Mononuclear cell (primary cell): ENCODE data around the gene KIF5A. TPM values are rescaled to one million over a fixed set of nuclear protein-coding genes. Genes with fewer than 3 reads are reported as not detected.
"Not testable (repeated sequence)": the region's sequence is repeated elsewhere in the genome, so short reads cannot be mapped to it uniquely, and the experiment has no call there.

Source experiments
- H3K27me3 ChIP-seq: 2 replicates; pipeline ENCODE4 v1.6.0; 2011; ENCODE audit warnings: low read length, control low read depth; ENCODE audit not compliant: insufficient read depth
- H3K4me1 ChIP-seq: 2 replicates; pipeline ENCODE4 v1.5.1; 2011; ENCODE audit warnings: mild to moderate bottlenecking, low read length, control low read depth; ENCODE audit not compliant: insufficient read depth
- H3K4me3 ChIP-seq: 2 replicates; pipeline ENCODE4 v1.5.1; 2011; ENCODE audit warnings: mild to moderate bottlenecking, low read length, moderate library complexity
- H3K9me3 ChIP-seq: 2 replicates; pipeline ENCODE4 v1.5.1; 2011; ENCODE audit warnings: low read depth, mild to moderate bottlenecking, control low read depth, low read length
- total RNA-seq: library from RNA; depleted of rRNA; stranded (reverse); fragments of >200 nt; gene quantifications from one replicate; pipeline ENCODE4 v1.2.3, GENCODE V29; 2012

KIF5A gene
- total RNA-seq, 1 donor, result 0.21 TPM

DNA sequence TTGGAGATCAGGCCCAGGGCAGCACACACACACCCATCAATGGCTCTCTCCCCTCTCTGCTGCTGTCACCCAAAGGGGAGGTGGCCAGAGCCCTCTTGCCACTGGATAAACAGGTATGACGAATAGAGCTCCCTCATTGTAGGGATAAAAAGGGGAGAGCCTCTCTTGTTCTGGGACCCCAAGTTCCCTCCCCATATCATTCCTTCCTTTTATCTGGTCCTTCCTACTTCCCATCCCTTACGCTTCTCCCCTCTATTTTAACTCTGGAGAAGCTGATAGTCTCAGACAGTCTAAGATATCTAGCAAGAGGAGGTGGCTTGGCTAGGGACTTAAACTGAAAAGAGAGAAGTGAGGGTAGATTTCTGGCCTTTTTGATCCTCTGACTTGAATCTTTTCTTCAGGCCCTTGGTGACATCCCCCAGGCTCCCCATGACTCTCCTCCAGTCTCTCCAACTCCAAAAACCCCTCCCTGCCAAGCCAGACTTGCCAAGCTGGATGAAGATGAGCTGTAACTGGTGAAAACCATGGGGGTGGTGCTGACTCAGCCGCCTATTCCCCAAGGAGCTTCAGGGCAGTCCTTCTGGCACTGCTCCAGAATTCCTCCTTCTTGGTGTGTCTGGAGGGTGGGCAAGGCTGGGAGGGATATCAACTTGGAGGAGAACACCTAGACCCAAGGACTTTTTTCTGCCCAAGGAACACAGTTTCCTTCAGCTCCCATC is 66.7 kb downstream of the KIF5A start:
- Histone ChIP-seq H3K4me1 (peaks cover 31% of the 10 kb centered on the region), H3K4me3 (no peak overlapping the region), H3K9me3 (no peaks in the 10 kb centered on the region), H3K27me3 (peaks cover 65% of the 10 kb centered on the region)

DNA sequence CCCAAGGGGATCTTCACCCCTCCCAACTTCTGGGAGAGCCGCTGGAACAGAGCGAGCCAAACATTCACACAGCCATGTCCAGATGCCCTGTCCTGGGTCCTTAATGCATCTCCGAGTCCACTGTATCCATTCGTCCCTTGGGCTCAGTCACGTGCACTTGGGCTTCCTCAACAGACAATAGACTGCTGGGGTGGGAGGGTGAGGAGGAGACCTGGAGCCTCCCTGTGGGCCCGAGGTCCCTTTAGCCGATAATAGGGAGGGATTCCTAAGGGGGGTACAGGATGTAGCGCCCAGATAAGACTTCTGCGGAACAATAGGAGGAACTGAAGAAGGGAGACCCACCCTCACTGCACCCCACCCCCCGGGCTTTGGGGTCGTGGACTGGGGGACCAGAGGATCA is 68.1 kb downstream of the KIF5A start:
- no peak overlapping the region for H3K4me3 ChIP-seq
- H3K9me3 ChIP-seq, result no peaks in the 10 kb centered on the region
- peaks cover 67% of the 10 kb centered on the region for H3K27me3 ChIP-seq
- peaks cover 36% of the 10 kb centered on the region for H3K4me1 ChIP-seq

DNA sequence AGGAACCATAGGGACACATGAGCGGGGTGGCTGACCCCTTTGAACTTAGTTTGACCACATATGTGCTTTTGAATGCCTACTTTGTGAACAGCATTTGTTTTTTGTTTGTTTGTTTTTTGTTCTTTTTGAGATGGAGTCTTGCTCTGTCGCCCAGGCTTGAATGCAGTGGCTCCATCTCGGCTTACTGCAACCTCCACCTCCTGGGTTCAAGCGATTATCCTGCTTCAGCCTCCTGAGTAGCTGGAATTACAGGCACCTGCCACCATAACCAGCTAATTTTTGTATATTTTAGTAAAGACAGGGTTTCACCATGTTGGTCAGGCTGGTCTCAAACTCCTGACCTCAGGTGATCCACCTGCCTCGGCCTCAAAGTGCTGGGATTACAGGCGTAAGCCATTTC is 68.6 kb downstream of the KIF5A start:
- not testable (repeated sequence) for H3K9me3 ChIP-seq, H3K4me3 ChIP-seq
- H3K27me3 ChIP-seq, result peaks cover 70% of the 10 kb centered on the region
- peaks cover 36% of the 10 kb centered on the region for H3K4me1 ChIP-seq

DNA sequence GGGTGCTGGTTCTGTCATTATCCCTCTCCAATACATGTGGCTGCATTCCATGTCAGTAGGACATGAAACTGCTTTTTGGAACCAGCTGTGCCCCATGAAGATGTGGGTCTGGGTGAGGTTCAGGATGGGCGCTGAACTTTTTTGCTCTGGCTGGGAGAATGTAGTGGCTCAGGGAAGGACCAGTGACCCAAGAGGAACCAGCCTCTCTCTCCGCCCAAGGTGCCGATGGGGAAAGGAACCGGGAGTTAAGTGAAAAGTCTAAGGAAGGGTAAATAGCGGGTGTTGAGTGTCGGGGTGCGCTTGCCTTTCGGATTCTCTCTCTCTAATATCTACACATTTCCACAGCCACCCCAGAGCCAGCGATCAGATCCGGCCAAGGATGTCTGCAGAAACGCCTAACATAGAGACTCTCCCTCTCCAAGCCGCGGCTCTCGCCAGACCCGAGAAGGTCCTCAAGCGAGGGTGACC is 69.2 kb downstream of the KIF5A start:
- peaks cover 32% of the 10 kb centered on the region for H3K4me1 ChIP-seq
- H3K4me3 ChIP-seq, result no peak overlapping the region
- peaks cover 73% of the 10 kb centered on the region for H3K27me3 ChIP-seq
- no peaks in the 10 kb centered on the region for H3K9me3 ChIP-seq

DNA sequence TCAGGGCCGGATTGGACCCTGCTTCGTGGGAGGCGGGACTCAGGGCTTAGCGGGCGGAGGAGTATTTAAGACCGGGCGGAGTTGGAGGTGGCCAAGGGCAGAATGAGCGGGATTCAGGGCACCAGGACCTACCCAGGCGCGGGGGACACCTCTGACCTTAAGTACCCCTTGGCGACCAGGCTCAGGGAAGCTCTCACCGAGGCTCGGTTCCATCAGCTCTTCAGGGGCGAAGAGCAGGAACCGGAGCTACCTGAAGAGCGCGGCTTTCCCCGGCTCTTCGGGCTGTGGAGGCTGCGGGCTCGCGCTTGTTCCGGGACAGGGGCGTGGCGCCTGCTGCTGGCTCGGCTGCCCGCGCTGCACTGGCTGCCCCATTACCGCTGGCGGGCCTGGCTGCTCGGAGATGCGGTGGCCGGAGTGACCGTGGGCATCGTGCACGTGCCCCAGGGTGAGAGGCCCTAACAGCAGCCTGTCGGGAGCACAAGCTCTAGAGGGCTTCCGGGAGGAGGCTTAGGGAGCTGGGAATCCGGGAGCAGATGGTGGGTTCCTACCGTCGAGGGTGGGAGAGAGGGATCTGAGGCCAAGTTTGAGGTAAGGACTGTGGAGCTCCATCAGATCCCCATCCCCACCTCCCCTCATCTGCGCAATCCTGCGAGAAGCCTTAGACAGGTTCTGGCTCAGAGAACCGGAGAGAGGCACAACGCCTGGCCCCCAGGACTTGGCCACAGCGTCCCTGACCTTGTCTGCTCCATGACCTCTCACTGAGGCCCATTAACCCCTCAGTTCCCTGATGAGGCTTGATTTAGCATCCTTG is 69.8 kb downstream of the KIF5A start:
- H3K4me1 ChIP-seq, result peaks cover 27% of the 10 kb centered on the region
- no peak overlapping the region for H3K4me3 ChIP-seq
- peaks cover 78% of the 10 kb centered on the region for H3K27me3 ChIP-seq
- no peaks in the 10 kb centered on the region for H3K9me3 ChIP-seq

DNA sequence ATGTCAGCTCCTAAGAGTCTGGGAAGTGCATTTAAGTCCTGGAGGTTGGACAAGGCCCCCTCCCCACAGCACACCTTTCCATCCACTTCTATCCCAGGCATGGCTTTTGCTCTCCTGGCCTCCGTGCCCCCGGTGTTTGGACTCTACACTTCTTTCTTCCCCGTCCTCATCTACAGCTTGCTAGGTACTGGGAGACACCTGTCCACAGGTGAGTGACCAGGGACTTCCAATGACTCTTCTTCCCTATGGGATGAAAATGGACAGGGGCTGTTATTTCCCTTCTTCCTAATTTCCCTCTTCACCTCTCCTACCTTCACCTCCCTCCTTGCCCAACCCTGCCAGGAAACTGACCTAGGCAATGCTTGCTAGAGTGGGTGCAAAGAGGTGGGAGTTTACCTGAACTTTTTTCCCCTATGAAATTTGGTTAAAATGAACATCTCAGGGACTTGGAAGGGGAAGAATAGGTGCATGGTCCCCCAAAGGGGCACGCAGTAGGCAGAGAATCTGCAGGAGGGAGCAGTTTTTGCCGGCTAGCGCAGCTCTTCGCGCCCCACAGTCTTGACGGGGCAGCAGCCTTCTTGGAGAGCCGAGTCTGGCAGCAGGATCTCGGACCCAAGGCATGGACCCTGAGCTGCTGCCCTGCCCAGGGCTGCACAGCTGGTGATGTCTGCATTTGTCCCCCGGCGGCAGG is 70.5 kb downstream of the KIF5A start:
- Histone ChIP-seq H3K4me3 (no peak overlapping the region), H3K4me1 (peaks cover 27% of the 10 kb centered on the region), H3K9me3 (no peaks in the 10 kb centered on the region), H3K27me3 (peaks cover 83% of the 10 kb centered on the region)

DNA sequence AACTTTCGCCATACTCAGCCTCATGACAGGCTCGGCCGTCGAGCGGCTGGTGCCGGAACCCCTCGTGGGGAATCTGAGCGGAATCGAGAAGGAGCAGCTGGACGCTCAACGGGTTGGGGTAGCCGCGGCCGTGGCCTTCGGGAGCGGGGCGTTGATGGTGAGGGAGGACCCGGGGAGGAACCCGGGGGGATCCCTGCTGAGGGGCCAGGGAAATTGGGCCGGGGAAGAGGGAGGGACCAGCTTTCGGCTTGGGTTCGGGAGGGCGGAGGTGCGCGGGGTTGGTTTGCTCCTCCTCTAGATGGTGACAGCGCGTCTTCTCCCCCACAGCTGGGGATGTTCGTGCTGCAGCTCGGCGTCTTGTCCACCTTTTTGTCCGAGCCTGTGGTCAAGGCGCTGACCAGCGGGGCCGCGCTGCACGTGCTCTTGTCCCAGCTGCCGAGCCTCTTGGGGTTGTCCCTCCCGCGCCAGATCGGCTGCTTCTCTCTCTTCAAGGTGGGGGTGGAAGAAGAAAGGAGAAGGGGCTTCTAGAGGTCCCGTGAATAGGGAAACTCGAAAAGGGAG is 71.2 kb downstream of the KIF5A start:
- no peak overlapping the region for H3K4me3 ChIP-seq
- peaks cover 90% of the 10 kb centered on the region for H3K27me3 ChIP-seq
- peaks cover 27% of the 10 kb centered on the region for H3K4me1 ChIP-seq
- H3K9me3 ChIP-seq, result no peaks in the 10 kb centered on the region

DNA sequence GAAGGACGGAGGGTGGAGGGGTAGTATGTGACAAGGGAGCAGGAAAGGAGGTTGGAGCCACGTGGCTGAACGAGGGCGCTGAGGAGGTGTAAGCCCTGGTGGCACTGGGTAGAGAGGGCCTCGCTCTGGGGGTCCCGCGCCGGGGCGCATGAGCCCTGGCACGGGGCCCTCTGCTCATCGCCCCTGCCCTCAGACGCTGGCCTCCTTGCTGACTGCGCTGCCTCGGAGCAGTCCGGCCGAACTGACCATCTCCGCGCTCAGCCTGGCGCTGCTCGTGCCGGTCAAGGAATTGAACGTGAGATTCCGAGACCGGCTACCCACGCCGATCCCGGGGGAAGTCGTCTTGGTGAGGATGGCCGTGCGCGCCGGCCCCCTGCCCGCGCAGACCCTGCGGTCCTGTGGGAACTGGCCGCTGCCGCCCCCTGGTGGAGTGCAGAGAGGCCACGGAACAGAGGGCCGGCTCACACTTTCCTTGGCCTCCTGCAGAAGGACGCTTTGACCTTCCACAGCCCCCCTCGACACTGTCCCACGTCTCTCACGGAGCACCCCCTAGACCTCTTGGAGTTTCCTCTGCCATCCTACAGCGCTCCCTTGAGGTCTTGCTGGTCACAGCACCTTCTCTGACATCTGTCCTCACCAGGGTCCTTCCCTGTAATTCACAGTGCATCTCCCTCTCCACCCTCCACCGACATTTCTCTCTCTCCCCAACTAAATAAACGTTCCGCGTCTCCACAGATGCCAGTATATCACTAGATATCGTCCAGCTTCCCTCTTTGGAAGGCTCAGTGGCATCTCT is 71.9 kb downstream of the KIF5A start:
- peaks cover 27% of the 10 kb centered on the region for H3K4me1 ChIP-seq
- H3K9me3 ChIP-seq, result no peaks in the 10 kb centered on the region
- H3K27me3 ChIP-seq, result peaks cover 96% of the 10 kb centered on the region
- H3K4me3 ChIP-seq, result no peak overlapping the region

DNA sequence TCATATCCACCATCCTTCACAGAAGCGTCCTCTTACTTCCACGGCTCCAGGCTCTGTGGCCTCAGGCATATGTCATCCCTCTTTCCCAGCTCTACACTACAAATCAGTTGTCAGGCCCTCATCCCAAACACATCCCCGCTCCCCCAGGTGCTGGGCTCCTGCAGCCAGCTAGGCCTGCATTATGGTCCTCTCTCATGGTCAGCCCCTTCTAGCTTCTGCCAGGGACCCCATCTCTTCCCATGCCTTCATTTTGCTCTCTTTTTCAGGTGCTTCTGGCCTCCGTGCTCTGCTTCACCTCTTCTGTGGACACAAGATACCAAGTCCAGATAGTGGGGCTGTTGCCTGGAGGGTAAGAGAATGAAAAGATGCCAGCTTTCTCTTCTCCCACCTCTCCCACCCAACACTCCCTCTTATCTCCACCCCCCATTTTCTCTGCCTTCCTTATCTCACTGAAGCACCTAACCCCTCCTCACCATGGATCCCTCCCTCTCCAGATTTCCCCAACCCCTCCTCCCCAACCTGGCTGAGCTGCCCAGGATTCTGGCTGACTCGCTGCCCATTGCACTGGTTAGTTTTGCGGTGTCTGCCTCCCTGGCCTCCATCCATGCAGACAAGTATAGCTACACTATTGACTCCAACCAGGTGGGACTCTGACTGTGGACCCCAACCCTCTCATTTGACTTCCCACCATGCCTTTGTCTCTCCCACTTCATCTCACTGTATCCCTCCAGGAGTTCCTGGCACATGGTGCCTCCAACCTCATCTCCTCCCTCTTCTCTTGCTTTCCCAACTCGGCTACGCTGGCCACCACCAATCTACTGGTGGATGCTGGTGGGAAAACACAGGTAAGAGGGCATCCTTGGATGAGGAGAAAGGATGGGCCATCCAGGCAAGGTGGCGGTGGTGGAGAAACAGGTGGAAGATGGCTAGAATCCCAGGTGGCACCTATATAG is 72.7 kb downstream of the KIF5A start:
- H3K4me1 ChIP-seq, result peaks cover 31% of the 10 kb centered on the region

DNA sequence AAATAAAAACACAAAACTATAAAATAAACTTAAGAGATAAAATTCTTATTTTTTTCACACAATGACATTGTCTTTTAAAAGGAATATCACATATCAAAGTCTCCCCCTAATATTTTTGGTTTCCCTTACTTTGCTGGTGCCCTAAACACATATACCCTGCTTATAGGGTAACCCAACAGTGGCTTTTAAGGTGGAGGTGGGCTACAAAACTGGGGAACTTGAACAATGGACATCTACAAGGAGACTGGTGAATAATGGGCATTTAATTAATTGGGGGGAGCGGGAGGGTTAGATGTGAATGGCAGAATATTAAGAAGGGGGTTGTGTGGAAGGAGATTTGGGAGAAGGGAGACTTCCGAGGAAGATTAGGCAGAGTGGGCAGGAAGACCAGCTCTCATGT is 73.5 kb downstream of the KIF5A start:
- no peaks in the 10 kb centered on the region for H3K9me3 ChIP-seq
- H3K4me1 ChIP-seq, result peaks cover 36% of the 10 kb centered on the region
- H3K27me3 ChIP-seq, result peaks cover 99% of the 10 kb centered on the region
- no peak overlapping the region for H3K4me3 ChIP-seq

More for the DNA sequence above, 72.7 kb downstream of the KIF5A start:
- Histone ChIP-seq H3K9me3 (no peaks in the 10 kb centered on the region), H3K4me3 (no peak overlapping the region), H3K27me3 (peaks cover 99% of the 10 kb centered on the region)

DNA sequence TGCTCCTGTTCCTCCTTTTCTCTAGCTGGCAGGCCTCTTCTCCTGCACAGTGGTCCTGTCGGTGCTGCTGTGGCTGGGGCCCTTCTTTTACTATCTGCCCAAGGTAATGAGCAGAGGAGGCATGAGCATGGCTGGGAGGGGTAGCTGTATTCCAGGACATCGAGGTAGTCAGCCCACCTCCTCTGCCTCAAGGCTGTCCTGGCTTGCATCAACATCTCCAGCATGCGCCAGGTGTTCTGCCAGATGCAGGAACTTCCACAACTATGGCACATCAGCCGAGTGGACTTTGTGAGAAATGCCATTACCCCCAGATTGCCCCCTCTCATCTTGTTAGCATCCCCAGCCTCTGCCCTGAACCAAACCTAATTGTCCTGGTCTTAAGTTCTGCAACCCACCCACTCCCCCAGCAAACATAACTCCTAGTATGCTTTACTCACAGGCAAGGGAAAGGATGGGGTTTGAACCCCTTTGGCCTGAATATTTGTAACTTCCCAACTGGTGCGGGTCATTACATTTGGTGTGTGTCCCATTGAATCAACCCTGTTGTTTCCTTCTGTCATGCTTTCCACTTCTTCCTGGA is 74.1 kb downstream of the KIF5A start:
- Histone ChIP-seq H3K4me1 (peaks cover 36% of the 10 kb centered on the region), H3K27me3 (peaks cover 99% of the 10 kb centered on the region), H3K4me3 (no peak overlapping the region), H3K9me3 (no peaks in the 10 kb centered on the region)

DNA sequence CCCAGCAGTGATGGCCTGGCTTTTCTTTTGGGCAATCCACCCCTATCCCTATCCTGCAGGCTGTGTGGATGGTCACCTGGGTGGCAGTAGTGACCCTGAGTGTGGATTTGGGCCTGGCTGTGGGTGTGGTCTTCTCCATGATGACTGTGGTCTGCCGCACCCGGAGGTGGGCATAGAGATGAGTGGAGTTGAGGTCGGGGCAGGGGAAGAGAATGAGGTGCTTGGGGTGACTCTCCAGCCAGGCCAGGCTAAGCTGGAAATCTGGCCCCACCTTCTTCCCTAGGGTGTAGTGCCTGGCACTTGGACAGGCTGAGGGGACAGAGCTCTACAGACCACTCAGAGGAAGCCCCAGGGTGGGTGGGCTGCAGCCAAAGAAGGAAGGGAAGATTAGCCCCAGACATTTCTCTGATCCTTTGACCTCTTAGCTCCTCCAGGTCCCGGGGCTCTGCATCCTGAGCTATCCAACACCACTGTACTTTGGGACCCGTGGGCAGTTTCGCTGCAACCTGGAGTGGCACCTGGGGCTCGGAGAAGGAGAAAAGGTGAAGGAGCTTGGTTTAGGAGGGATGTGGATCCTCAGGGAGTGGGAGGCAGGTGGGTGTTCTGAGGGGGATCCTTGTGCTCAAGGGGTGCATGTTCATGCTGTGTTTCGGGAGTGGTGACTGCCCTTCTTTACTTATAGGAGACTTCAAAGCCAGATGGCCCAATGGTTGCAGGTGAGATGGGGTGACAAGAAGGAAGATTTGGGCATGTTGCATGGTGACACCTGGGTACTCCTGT is 74.8 kb downstream of the KIF5A start:
- peaks cover 98% of the 10 kb centered on the region for H3K27me3 ChIP-seq
- peaks cover 32% of the 10 kb centered on the region for H3K4me1 ChIP-seq
- no peaks in the 10 kb centered on the region for H3K9me3 ChIP-seq
- H3K4me3 ChIP-seq, result no peak overlapping the region
